Panc1 (cell line): Measurements from ENCODE around the gene CSTF1.

ENCODE experiments used
- CTCF ChIP-seq: fragments of 450-650 bp; IDR thresholded peaks from 2 replicates; pipeline ENCODE4 v1.5.1; 2017; ENCODE audit warnings: mild to moderate bottlenecking
- POLR2AphosphoS5 ChIP-seq: IDR thresholded peaks from 2 replicates; pipeline ENCODE4 v1.6.1; 2012; ENCODE audit warnings: mild to moderate bottlenecking, low read depth, low read length, moderate library complexity
- REST ChIP-seq, 2 experiments: IDR thresholded peaks; 2 replicates each; pipeline ENCODE4 v1.6.1; 2011 to 2012; ENCODE audit warnings: low read depth in 2 of 2, control low read depth in 1 of 2, low read length in 1 of 2, mild to moderate bottlenecking in 1 of 2, moderate library complexity in 1 of 2; ENCODE audit not compliant: insufficient read depth in 1 of 2
- SIN3A ChIP-seq: IDR thresholded peaks from 2 replicates; pipeline ENCODE4 v1.6.1; 2012; ENCODE audit warnings: low read depth, mild to moderate bottlenecking, low read length, moderate library complexity, borderline replicate concordance; ENCODE audit not compliant: insufficient read depth

- TF ChIP-seq POLR2AphosphoS5, result no peak
- no peak for TF ChIP-seq CTCF
- TF ChIP-seq REST (IDR thresholded peaks at IDR 0.05; ENCODE audit: insufficient read depth in 1 of 2, low read depth in 2 of 2, low read length in 1 of 2), result no peak
- TF ChIP-seq SIN3A, result no peak
Measured at GRCh38 chr20:56382696-56383095, 9.7 kb upstream of the CSTF1 start.
